HG03064 (cell line): ENCODE measurements around the gene MCTP2.
"Not testable (repeated sequence)": the region's sequence is repeated elsewhere in the genome, so short reads cannot be mapped to it uniquely, and the experiment has no call there.

ENCODE experiments used
- ATAC-seq: cut with Tn5 transposase; IDR thresholded peaks from one replicate; pipeline ENCODE4 v1.9.1; 2021; ENCODE audit warnings: low read depth; ENCODE audit not compliant: unreplicated experiment

The MCTP2 gene

DNA sequence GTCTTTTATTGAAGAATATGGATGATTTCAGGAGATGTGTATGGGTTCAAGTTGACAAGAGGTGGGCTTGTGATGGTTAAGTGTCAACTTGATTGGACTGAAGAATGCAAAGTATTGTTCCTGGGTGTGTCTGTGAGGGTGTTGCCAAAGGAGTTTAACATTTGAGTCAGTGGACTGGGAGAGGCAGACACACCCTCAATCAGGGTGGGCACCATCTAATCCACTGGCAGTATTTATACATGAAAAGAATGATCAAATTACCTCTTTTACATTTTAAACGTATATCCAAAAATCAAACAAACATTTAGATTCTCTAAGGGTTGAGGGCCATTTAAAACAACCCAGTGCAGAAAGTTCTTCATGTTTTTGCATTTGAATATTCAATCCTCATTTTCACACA, 262.2 kb downstream of the MCTP2 start:
- ATAC-seq, result not testable (repeated sequence)

DNA sequence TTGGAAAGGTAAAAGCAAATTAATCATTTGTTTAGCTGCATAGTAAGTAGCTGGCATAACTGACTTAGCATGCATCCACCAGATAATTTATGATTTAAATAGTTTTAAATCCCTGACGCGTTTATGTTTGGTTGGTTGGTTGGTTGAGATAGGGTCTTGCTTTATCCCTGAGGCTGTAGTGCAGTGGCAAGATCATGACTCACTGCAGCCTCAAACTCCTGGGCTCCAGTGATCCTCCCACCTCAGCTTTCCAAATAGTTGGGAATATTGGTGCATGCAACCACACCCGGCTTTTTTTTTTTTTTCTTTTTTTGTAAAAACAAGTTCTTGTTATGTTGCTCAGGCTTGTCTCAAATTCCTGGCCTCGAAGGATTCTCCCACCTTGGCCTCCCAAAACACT, 263.4 kb downstream of the MCTP2 start:
- ATAC-seq, result no peak

DNA sequence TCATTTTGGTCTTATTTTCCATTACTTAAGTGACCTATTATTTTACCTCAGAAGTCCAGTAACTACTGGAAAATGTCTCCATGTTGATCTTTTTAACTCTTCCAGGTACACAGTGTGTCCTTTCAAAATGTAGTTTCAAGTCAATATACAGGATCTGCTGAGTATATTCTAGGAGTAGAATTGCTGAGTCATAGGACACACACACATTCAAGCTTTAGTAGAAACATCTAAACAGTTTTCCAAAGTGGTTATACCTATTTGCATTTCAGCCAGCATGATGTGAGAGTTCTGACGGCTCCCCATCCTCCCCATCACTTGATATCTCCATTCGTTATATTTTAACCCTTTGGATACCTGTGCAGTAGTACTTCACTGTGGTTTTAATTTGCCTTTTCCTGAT, 271.9 kb downstream of the MCTP2 start:
- no peak for ATAC-seq

DNA sequence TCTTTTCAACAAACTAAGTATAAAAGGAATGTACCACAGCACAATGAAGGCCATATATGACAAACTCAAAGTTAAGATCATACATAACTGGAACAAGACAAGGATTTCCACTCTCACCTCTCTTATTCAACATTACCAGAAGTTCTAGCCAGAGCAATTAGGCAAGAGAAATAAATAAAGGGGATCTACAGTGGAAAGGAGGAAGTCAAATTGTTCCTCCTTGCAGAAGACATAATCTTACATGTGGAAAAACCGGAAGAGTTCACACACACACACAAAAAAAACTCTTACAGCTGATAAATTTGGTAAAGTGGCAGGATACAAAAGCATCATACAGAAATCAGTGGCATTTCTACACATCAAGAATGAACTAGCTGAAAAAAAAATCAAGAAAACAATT, 277.9 kb downstream of the MCTP2 start:
- no peak for ATAC-seq

DNA sequence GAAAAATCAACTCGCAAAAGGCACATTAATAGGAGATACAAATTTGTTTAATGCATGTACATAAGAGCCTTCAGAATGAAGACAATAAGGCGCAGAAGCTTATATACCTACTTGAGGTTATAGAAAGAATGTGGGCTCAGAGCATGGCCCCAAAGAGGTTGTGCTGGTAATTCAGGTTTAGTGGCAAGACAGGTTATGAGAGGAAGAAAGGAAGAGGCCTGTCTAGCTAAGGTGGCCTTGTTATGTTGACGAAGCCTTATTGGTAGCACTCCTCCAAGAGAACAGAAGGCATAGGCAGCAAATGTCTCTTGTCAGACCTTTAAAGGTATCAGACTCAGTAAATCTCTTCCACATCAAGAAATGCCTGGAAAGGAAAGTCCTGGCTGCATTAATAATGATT, 290.8 kb downstream of the MCTP2 start:
- no peak for ATAC-seq

DNA sequence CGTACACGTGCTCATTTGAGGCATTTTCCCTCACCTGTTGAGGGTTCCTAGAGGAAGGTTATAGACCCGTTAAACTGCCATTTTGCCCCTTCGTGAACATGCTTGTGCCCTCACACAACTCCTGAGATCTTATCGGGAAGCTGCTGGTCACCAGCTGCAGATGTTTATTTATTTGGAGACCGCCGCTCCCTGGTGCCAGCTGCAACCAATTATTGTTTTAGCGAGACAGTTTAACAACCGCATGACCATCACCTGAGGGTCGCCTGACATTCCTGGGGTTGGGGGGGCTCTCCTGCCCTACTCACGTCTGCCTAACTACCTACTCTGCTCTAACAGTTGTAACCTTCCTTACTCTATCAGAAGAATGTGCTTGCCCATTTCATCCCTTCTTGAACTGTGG, 292.5 kb downstream of the MCTP2 start:
- no peak for ATAC-seq

DNA sequence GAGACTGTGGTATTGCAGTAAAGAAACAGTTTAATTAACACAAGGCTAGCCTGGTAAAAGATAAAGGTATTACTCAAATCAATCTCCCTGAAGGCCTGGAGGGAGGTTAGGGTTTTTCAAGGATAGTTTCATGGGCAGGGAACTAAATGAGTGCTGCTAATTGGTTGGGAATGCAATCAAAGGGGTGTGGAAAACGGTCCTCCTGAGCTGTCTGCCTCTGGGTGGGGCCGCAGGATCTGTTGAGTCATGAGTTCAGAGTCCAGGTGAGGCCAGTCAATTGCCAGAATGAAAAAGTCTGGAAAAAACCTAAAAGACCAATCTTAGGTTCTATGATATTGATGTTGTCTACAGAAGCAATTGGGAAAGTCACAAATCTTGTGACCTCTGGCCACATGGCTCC, 293.2 kb downstream of the MCTP2 start:
- ATAC-seq, result no peak

DNA sequence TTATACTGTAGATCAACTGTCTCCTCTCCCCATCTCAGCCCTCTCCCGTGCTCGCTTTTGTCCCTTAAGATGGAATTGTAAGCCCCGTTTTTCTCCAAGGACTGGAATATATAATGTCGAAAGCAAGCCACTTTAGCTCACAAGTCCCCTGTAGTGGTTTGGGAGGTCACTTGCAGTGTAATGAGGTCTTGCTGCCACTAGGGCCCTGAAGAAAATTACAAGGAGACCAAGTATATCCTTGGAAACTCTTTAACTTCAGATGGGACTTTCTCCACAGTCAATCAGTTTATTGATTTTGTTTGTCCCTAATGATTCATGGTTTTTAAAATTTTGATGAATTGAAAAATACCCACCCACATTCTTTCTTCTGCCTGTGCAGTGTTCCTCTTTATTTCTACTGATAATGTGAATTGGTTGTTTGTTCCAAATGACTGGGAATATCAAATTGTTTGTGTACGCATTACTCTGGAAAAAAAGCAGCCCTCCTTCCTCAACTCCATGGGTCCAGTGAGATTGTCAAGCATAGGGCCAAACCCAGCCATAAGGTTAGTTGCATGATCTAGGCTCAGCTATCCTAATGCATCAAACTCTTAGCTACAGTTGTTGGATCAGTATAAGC, 294.8 kb downstream of the MCTP2 start:
- no peak for ATAC-seq

GRCh38 chr15:94532226-94532625, 300.9 kb downstream of the MCTP2 start:
- ATAC-seq, result no peak
